AG08395 (cell line): ENCODE measurements around the gene RIN3.
A peak's percentile ranks its signal among the peaks of the same experiment; 100 is the strongest.

ENCODE experiments used
- DNase-seq: peaks from one replicate; pipeline ENCODE4 v3.0.0; 2012; ENCODE audit warnings: mixed read lengths, low spot score

The RIN3 gene

DNA sequence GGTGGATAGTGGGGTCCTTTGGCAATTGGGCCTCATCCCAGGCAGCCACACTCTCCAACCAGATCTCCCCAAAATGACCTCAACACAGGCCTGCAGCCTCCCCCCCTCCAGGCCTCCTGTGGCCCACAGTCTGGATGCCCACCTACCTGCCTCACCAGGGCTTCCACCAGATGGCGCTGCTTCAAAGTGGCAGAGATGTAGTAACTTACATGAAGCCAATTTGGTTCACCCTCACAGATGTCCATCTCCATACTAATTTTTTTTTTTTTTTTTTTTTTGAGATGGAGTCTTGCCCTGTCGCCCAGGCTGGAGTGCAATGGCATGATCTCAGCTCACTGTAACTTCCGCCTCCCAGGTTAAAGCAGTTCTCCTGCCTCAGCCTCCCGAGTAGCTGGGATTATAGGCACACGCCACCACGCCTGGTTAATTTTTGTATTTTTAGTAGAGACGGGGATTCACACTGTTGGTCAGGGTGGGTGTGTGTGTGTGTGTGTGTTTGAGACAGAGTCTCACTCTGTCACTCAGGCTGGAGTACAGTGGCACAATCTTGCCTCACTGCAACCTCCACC is 201.2 kb downstream of the RIN3 start:
- peak; percentile 81 for DNase-seq

- DNase-seq, result no peak
These were observed 202.6 kb downstream of the RIN3 start for GRCh38 chr14:92716131-92716530.

DNA sequence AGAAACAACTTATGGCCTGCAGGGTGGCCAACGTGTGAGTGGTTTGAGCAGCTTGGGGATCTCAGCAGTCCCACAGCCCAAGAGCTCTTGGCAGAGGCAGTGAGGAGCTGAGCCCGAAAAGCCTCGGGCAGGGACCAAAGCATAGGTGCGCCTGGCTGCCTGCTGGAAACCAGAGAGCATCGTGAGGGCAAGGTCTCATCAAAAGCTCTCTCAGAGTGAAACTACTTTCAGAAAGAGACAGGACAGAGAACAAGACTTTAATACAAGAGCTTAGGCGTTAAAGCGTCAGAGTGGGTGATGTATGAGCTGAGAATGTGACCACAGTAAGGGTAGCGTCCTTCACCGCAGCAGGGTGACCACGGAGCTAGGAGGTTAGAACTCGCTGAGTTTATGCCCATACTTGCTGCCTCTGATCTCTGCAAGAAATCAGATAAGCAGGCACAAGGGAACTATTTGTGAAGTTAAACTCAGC is 204.0 kb downstream of the RIN3 start:
- DNase-seq, result no peak

GRCh38 chr14:92718664-92719063 is 205.1 kb downstream of the RIN3 start:
- peak; percentile 6 for DNase-seq

DNA sequence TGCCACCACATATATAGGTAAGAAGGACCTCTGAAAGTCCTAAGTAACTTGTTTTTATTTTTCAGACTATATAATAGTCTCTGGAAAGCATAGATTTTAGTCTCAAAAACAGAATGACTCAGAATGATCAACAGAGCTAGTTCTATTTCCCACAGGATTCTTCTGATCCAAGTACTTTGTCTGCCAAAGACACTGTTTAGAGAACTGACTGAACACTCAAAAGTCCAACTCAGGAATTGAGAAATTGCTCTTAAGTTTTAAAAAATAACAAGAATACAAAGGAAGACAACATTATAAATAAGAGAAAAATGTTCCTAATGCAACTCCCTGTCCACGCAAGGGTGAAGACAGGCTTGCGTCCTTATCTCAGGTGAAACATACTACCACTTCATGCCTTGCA is 205.8 kb downstream of the RIN3 start:
- DNase-seq, result peak; percentile 37

- DNase-seq, result peak; percentile 5
These were observed 206.3 kb downstream of the RIN3 start for GRCh38 chr14:92719890-92720323.

- no peak for DNase-seq
These were observed 211.1 kb downstream of the RIN3 start for GRCh38 chr14:92724516-92725340.

GRCh38 chr14:92726135-92726932 is 212.8 kb downstream of the RIN3 start:
- peak; percentile 84 for DNase-seq

DNA sequence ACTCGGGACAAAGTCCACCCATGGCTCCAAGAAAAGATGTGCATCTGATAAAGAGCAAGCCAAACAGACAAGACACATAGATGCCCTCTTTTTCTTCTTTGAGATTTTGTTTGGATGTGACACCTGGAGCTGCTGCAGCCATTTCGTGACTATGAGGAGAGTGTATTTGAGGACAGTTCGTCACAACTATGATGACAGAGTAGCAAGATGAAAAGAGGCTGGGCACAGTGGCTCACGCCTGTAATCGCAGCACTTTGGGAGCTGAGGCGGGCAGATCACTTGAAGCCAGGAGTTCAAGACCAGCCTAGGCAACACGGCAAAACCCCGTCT is 213.3 kb downstream of the RIN3 start:
- DNase-seq, result no peak

DNA sequence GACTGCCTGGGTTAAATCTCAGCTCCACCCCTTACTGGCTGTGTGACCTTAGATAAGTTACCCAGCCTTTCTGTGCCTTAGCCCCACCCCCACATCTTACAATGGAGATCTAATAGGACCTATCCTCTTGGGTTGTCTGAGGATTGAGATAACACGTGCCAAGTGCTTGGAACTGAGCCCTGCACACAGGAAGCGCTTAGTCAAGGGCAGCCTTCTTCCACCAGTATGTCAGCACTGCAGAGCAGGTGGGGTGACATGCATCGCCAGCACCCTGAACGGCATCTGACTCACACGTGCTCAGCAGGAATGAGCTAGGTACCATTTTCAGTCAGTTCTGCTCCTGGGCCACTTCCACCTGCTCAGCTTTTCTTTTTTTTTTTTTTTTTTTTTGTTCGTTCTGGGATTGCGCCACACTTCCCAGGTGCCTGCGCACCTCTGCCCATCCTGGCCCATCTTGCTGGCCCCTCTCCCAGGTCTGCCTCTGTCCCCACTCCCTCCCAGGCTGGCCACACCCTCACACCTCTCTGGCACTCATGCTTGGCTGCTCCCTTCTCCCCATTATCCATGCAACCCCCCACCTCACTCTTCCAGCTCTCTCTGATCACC is 215.3 kb downstream of the RIN3 start:
- no peak for DNase-seq

GRCh38 chr14:92729634-92730358 is 216.2 kb downstream of the RIN3 start:
- peak; percentile 24 for DNase-seq

DNA sequence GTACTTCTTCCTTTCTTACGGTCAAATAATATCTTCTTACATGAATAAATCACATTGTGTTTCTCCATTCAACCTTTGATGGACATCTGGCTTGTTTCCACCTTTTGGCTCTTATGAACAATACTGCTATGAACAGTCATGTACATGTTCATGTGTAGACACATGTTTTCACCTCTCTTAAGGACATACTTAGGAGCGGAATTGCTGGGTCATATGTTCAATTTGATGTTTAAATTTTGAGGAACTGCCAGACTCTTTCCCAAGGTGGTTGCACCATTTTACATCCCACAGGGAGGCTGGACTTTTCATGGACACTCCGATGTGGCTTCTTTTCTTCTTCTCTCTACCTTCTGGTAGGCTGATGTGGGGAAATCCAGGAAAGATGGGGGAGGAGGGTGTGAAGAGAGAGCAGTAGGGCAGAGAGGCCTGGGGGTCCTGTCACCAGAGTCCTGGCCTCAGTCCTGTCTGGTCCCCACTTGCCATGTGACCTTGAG is 218.1 kb downstream of the RIN3 start:
- no peak for DNase-seq

- no peak for DNase-seq
These were observed 219.4 kb downstream of the RIN3 start for GRCh38 chr14:92733007-92733406.

DNA sequence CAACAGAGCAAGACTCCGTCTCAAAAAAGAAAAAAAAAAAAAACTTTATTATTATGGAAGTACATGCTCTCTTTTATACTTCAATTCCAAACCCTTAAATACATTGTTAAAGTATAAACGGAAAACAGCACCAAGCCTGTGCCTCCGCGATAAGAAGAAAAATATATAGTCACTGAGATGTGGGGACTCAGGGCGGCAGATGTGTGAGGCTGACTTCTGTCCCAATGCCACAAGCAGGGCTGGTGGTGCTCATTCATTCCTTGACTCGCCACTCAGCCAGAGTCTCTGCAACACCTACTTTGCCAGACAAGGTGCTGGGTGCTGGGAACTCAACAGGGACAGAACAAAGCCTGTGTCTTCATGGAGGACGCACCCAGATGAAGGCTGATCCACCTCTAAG is 221.0 kb downstream of the RIN3 start:
- DNase-seq, result no peak

DNA sequence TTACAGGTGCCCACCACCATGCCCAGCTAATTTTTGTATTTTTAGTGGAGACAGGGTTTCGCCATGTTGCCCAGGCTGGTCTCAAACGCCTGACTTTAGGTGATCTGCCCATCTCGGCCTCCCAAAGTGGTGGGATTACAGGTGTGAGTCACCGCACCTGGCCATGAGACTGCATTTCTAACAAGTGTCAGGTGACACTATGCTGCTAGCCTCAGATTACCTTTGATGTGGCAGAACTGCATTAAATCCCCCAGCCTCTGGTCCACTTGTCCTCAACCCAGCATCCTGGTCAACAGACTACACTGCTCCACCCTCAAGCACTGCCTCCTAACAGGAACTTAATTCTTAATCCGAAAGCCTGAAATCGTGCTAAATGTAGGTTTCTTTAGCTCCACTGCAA is 221.8 kb downstream of the RIN3 start:
- DNase-seq, result no peak

- DNase-seq, result no peak
These were observed 223.6 kb downstream of the RIN3 start for GRCh38 chr14:92737206-92737605.

- no peak for DNase-seq
These were observed 224.1 kb downstream of the RIN3 start for GRCh38 chr14:92737619-92738188.
